CD4-positive, alpha-beta T cell (primary cell): ENCODE measurements around the gene EID2B. TPM values are rescaled to one million over a fixed set of nuclear protein-coding genes. Genes with fewer than 3 reads are reported as not detected.

Source experiments
- ATAC-seq: fragments of 200-7000 bp; cut with Tn5 transposase; one replicate; pipeline ENCODE4 v1.10.0; 2022; ENCODE audit warnings: mild to moderate bottlenecking; ENCODE audit not compliant: poor library complexity
- CTCF ChIA-PET: fragments of 350-600 bp; sonication (Branson Sonifier 250); formaldehyde crosslinking; loops from one replicate; lab custom pipeline; 2021; ENCODE audit warnings: antibody characterized with exemption, inconsistent platforms; lab: Charles Lee
- POLR2A ChIA-PET: fragments of 350-600 bp; sonication (Branson Sonifier 250); formaldehyde crosslinking; loops from one replicate; lab custom pipeline; 2021; ENCODE audit warnings: antibody characterized with exemption, inconsistent platforms; lab: Charles Lee
- DNase-seq, 14 experiments: peaks; one replicate each; pipeline ENCODE4 v3.0.0-alpha.2; 2013 to 2020; ENCODE audit warnings: mixed read lengths in 2 of 14
- H3K27ac ChIP-seq, 2 donors: one replicate each; pipeline versions ENCODE4 v1.5.1 to v1.7.0; 2013; ENCODE audit warnings: low read length in 2 of 2, low read depth in 1 of 2, mild to moderate bottlenecking in 1 of 2
- H3K27me3 ChIP-seq, 2 experiments: 1 replicate in 1 of 2; 2 replicates in 1 of 2; pipeline versions ENCODE4 v1.6.1 to v1.7.0; 2013; ENCODE audit warnings: low read length in 2 of 2, control low read depth in 1 of 2, mild to moderate bottlenecking in 1 of 2, moderate library complexity in 1 of 2; ENCODE audit not compliant: insufficient read depth in 2 of 2, control insufficient read depth in 1 of 2
- H3K36me3 ChIP-seq: one replicate; pipeline ENCODE4 v1.6.1; 2013; ENCODE audit warnings: low read length, control low read depth; ENCODE audit not compliant: insufficient read depth
- H3K4me1 ChIP-seq: one replicate; pipeline ENCODE4 v1.6.1; 2013; ENCODE audit warnings: low read length, control low read depth; ENCODE audit not compliant: insufficient read depth
- H3K4me3 ChIP-seq: one replicate; pipeline ENCODE4 v1.5.1; 2013; ENCODE audit warnings: mild to moderate bottlenecking, low read length, moderate library complexity
- H3K9me3 ChIP-seq, 2 experiments: 1 replicate in 1 of 2; 2 replicates in 1 of 2; pipeline versions ENCODE4 v1.6.1 to v1.7.0; 2013; ENCODE audit warnings: low read length in 2 of 2, mild to moderate bottlenecking in 2 of 2, control low read depth in 1 of 2, moderate library complexity in 1 of 2; ENCODE audit not compliant: control insufficient read depth in 1 of 2, insufficient read depth in 1 of 2
- H3K27ac Mint-ChIP-seq: one replicate; pipeline ENCODE4 v1.8.0; 2020; ENCODE audit warnings: mixed read lengths
- H3K27me3 Mint-ChIP-seq: one replicate; pipeline ENCODE4 v1.8.0; 2021; ENCODE audit warnings: mixed read lengths
- H3K36me3 Mint-ChIP-seq: one replicate; pipeline ENCODE4 v1.8.0; 2021; ENCODE audit warnings: low read depth, mixed read lengths
- H3K4me1 Mint-ChIP-seq: one replicate; pipeline ENCODE4 v1.8.0; 2021; ENCODE audit warnings: low read depth, mixed read lengths
- H3K4me3 Mint-ChIP-seq: one replicate; pipeline ENCODE4 v1.8.0; 2020; ENCODE audit warnings: mild to moderate bottlenecking, mixed read lengths
- H3K9me3 Mint-ChIP-seq: one replicate; pipeline ENCODE4 v1.8.0; 2020; ENCODE audit warnings: mixed read lengths
- intact Hi-C, 2 experiments: fragments of 100-400 bp; cut with DNase I in 1 of 2; cut with micrococcal nuclease in 1 of 2; formaldehyde crosslinking; loops; one replicate each; pipeline versions ENCODE4 v1.15.1 to v1.9.0; 2023 to 2025; cut with DNase I, micrococcal nuclease
- total RNA-seq, 174 experiments: library from RNA in 2 of 174; stranded (reverse) in 2 of 174; gene quantifications; one replicate each; pipeline ENCODE4 v1.2.3 and lab custom pipeline; 2021 to 2026
- TF ChIP-seq, protein P1 (sequence below): fragments of 200-600 bp; IDR thresholded peaks from one replicate; pipeline ENCODE4 v1.8.0; 2022; ENCODE audit warnings: antibody characterized with exemption, mild to moderate bottlenecking

Gene EID2B
- total RNA-seq, 2 experiments from 2014 or later, result 5.0 to 5.1 TPM

DNA sequence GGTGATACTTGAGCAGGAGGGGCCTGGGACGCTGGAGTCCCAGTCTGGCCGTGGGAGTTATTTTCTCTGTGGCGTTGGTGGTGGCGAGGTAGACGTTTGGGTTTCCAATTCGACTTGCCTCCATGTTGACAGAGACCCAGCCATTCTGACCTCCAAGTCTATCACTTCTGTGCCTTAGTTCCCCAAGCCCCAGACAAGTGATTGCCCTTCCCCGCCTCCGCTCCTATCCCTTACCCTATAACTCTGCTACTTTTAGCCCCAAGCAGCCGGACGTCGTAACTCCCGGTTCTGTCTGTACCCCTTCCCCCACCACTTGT lies 51.5 kb downstream of the EID2B start:
- Mint-ChIP-seq H3K4me3 (peak overlapping the region; percentile 92), H3K27ac (peak overlapping the region; percentile 73), H3K27me3 (no peaks in the 10 kb centered on the region), H3K9me3 (no peaks in the 10 kb centered on the region), H3K36me3 (peaks cover 46% of the 10 kb centered on the region), H3K4me1 (peaks cover 31% of the 10 kb centered on the region)
- DNase-seq (no peak), ATAC-seq (no peak)
- H3K4me1 ChIP-seq, result peaks cover 23% of the 10 kb centered on the region
- intact Hi-C loops, result loop anchor here (2.0 to 5.0 kb wide), 2 partner anchors 34 to 44 kb away; partner anchors contain the start of gene SUPT5H (in 1 of the 2)
- no peaks in the 10 kb centered on the region for H3K27me3 ChIP-seq
- H3K27ac ChIP-seq, result peak overlapping the region in 1 of 2 donors; percentile 70
- H3K36me3 ChIP-seq, result peaks cover 33% of the 10 kb centered on the region
- no peaks in the 10 kb centered on the region for H3K9me3 ChIP-seq
- POLR2A ChIA-PET, result interaction anchor here (0.9 to 2.6 kb wide), 11 partner anchors 9 to 862 kb away, joined by 3 to 31 read pairs (median 5); partner anchors contain the start of genes EID2B, EIF3K, MED29 and PAF1
- TF ChIP-seq, protein P1, sequence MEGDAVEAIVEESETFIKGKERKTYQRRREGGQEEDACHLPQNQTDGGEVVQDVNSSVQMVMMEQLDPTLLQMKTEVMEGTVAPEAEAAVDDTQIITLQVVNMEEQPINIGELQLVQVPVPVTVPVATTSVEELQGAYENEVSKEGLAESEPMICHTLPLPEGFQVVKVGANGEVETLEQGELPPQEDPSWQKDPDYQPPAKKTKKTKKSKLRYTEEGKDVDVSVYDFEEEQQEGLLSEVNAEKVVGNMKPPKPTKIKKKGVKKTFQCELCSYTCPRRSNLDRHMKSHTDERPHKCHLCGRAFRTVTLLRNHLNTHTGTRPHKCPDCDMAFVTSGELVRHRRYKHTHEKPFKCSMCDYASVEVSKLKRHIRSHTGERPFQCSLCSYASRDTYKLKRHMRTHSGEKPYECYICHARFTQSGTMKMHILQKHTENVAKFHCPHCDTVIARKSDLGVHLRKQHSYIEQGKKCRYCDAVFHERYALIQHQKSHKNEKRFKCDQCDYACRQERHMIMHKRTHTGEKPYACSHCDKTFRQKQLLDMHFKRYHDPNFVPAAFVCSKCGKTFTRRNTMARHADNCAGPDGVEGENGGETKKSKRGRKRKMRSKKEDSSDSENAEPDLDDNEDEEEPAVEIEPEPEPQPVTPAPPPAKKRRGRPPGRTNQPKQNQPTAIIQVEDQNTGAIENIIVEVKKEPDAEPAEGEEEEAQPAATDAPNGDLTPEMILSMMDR, result no peak
- peak overlapping the region; percentile 99 for H3K4me3 ChIP-seq
- CTCF ChIA-PET, result interaction anchor here (0.5 to 1.0 kb wide), 5 partner anchors 21 to 1133 kb away, joined by 3 to 6 read pairs (median 3); partner anchors contain the start of gene EID2B

Other genes with a start within 250 kb of the EID2B start
- not detected for gene IFNL1, start 236.4 kb downstream of the EID2B start, total RNA-seq
- gene LRFN1, start 212.0 kb downstream of the EID2B start, total RNA-seq, result 1 to 10 TPM; 2.3 to 2.6 TPM
- gene GMFG, start 196.8 kb downstream of the EID2B start, total RNA-seq, result 100 to 1,000 TPM; 352 to 367 TPM
- gene SAMD4B, start 190.4 kb downstream of the EID2B start, total RNA-seq, result 10 to 100 TPM; 65.0 to 66.9 TPM
- gene PAF1, start 141.7 kb downstream of the EID2B start, total RNA-seq, result 100 to 1,000 TPM in 1 of 2 experiments, 10 to 100 TPM in 1; 99.6 to 101 TPM
- 10 to 100 TPM; 45.0 to 46.1 TPM for gene MED29, start 141.5 kb downstream of the EID2B start, total RNA-seq
- 1,000 to 10,000 TPM; 1,278 to 1,362 TPM for gene ZFP36, start 126.0 kb downstream of the EID2B start, total RNA-seq
- gene PLEKHG2, start 120.2 kb downstream of the EID2B start, total RNA-seq, result 10 to 100 TPM; 80.6 to 81.4 TPM
- 1,000 to 10,000 TPM; 4,625 to 4,839 TPM for gene RPS16, start 96.9 kb downstream of the EID2B start, total RNA-seq
- 100 to 1,000 TPM; 322 to 333 TPM for gene SUPT5H, start 87.3 kb downstream of the EID2B start, total RNA-seq
- gene TIMM50, start 52.0 kb downstream of the EID2B start, total RNA-seq, result 10 to 100 TPM; 38.3 to 43.4 TPM
- gene DLL3, start 33.9 kb downstream of the EID2B start, total RNA-seq, result not detected
- gene SELENOV, start 17.7 kb downstream of the EID2B start, total RNA-seq, result not detected
- 10 to 100 TPM; 17.2 to 18.1 TPM for gene EID2, start 7.3 kb upstream of the EID2B start, total RNA-seq
- gene LGALS13, start 69.7 kb upstream of the EID2B start, total RNA-seq, result not detected
- not detected for gene LGALS16, start 123.1 kb upstream of the EID2B start, total RNA-seq
- gene LGALS14, start 171.6 kb upstream of the EID2B start, total RNA-seq, result not detected
- not detected for gene CLC, start 205.2 kb upstream of the EID2B start, total RNA-seq
- not detected for gene LEUTX, start 246.0 kb upstream of the EID2B start, total RNA-seq